GM13976 (cell line): ENCODE data around the gene P2RY1.

ENCODE experiments used
- DNase-seq: peaks from one replicate; pipeline ENCODE4 v3.0.0; 2012; ENCODE audit warnings: low spot score
- in situ Hi-C: fragments of 300-500 bp; cut with MboI; formaldehyde crosslinking; loops from one replicate; pipeline ENCODE4 v1.12.0; 2022; ENCODE audit warnings: low sequenced_read_pairs, mixed read lengths, inconsistent platforms; ENCODE audit not compliant: unreplicated experiment
- TF ChIP-seq, protein P1 (sequence below): IDR thresholded peaks from 2 replicates; pipeline ENCODE4 v1.5.1; 2012; ENCODE audit warnings: borderline replicate concordance, mild to moderate bottlenecking; ENCODE audit not compliant: insufficient read depth; ENCODE audit errors: extremely low read depth, missing control alignments, control extremely low read depth

The P2RY1 gene

DNA sequence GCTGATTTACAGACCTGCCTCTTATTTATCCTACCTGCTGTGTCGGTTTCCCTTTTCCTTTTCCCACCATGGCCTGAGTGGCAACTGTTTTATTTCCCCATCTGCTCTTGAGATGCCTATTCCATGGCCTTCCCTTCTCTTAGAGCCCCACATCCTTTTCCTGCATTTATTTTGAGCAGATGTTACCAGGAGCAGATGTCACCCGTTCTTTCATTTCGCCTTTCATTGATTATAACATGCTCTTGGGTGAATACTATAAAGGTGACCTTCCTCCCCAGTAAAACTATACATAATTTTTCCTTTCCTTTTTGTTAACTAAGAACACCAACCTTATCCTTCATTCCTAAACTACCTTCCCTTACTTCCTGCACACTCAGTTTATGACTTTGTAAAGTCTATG lies 8.5 kb upstream of the P2RY1 start:
- in situ Hi-C loops: no loop called here
- TF ChIP-seq, protein P1, sequence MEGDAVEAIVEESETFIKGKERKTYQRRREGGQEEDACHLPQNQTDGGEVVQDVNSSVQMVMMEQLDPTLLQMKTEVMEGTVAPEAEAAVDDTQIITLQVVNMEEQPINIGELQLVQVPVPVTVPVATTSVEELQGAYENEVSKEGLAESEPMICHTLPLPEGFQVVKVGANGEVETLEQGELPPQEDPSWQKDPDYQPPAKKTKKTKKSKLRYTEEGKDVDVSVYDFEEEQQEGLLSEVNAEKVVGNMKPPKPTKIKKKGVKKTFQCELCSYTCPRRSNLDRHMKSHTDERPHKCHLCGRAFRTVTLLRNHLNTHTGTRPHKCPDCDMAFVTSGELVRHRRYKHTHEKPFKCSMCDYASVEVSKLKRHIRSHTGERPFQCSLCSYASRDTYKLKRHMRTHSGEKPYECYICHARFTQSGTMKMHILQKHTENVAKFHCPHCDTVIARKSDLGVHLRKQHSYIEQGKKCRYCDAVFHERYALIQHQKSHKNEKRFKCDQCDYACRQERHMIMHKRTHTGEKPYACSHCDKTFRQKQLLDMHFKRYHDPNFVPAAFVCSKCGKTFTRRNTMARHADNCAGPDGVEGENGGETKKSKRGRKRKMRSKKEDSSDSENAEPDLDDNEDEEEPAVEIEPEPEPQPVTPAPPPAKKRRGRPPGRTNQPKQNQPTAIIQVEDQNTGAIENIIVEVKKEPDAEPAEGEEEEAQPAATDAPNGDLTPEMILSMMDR: no peak
- no peak for DNase-seq

DNA sequence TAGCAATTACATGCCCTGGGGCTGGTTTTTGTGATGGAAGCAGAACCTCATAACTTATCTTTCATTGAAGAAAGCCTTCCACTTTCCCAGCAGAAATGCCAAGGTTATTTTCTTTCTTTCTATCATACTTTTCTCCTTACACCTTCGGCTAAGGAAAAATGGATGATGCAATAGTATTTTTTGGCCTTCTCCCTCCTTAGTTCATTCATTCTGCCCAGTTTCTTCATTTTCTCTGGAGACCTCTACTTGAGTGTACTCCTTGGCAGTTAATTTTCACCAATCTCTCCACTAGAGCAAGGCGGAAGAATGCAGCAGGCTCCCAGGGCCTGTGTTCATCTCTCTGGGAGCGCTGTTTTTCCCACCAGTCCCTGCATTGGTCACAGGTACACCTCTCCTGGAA lies 7.6 kb upstream of the P2RY1 start:
- no peak for DNase-seq
- TF ChIP-seq, protein P1: no peak
- in situ Hi-C loops: no loop called here

DNA sequence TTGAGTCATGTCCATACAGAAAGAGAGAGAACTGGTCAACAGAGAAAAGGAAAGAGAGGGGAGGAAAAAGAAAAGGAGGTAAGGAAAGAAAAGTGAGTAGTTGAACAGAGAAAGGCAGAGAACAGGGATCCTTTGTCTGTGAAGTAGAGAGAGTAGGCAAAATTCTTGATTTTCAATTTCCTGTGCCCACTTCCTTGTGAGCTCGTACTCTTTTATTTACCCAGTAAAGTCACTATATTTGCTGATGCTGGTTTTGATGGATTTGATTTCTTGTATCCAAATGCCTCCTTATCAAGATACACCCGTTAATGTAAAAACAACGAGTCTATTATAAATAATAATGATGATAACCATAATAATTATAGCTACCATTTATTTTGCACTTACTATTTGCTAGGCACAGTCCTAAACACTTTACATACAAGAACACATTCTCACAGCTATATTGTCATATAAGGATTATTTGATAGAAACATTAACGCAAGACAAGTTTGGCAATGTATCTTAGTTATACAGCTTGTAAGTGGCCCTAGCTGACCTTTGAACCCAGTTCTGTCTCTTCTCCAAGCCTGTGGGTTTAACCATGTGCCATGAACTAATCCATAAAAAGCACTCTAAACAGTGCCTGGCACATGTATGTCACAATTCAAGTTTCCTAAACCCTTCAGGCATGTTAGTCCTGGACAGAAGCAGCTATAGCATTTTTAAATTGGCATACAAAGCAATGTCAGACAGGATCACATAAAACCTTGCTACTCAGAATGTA lies 6.7 kb upstream of the P2RY1 start:
- in situ Hi-C loops: no loop called here
- DNase-seq: no peak
- TF ChIP-seq, protein P1: no peak

DNA sequence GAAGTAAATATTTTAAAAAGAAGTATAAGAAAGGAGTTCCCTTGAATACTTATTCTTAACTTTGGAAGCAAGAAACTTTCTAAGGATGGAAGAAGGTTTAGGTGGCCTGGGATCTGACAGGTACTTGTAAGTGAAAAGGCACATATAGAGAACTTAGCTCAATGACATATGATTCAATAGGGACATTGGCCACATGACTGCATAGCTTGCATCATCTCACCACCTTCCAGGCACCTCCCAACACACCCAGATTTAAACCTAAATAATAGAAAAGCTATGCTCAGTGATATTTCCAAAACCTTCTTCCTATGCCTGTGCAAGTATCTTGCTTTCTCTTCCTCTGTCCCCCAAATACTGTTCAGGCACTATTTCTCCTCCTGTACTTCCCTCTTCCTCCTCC lies 4.7 kb upstream of the P2RY1 start:
- TF ChIP-seq, protein P1: no peak
- DNase-seq: no peak

DNA sequence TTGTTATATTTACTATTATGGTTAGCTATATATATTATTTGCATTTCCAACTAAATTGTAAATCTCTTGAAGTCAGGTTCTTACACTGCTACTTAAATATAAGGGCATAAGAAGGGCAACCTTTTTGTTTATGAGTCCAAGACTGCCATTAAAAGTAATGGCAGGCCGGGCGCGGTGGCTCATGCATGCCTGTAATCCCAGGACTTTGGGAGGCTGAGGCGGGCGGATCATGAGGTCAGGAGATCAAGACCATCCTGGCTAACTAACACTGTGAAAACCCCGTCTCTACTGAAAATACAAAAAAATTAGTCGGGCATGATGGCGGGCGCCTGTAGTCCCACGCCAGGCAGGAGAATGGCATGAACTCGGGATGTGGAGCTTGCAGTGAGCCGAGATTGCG lies 2.9 kb upstream of the P2RY1 start:
- TF ChIP-seq, protein P1: no peak
- no peak for DNase-seq
- in situ Hi-C loops: no loop called here

More for the DNA sequence above, 4.7 kb upstream of the P2RY1 start:
- in situ Hi-C loops: no loop called here

DNA sequence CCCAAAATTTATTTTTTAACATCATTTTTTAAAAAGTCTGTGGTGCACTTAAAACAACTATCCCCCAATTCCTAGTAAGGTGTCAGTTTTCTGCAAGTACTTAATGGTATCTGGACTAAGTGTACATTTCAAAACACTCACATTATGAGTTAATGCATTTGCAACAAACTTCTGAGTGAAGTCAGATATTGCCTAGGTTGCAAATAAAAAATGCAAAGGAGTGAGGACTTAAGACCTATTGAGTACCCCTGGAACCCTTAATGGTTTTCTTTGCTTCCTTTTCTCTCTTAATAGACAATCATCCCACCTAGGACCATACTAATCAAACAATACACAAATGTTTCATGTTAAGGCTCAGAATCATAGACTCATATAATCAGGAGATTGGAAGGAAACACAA lies 1.8 kb upstream of the P2RY1 start:
- in situ Hi-C loops: no loop called here

More for the DNA sequence above, 1.8 kb upstream of the P2RY1 start:
- TF ChIP-seq, protein P1: no peak
- no peak for DNase-seq
